HFFc6 (cell line): Measurements from ENCODE around the gene LDLRAD4. TPM values are rescaled to one million over a fixed set of nuclear protein-coding genes. Genes with fewer than 3 reads are reported as not detected.

Experiments
- DNase-seq: peaks from one replicate; pipeline ENCODE4 v3.0.0-alpha.2; 2018
- H3K27ac Mint-ChIP-seq: 2 replicates; pipeline ENCODE4 v1.8.0; 2020; ENCODE audit warnings: mild to moderate bottlenecking, mixed read lengths
- H3K27me3 Mint-ChIP-seq: 2 replicates; pipeline ENCODE4 v1.8.0; 2021; ENCODE audit warnings: mild to moderate bottlenecking, moderate library complexity, mixed read lengths; ENCODE audit not compliant: insufficient read depth
- H3K36me3 Mint-ChIP-seq: 2 replicates; pipeline ENCODE4 v1.8.0; 2021; ENCODE audit warnings: low read depth, mixed read lengths
- H3K4me1 Mint-ChIP-seq: 2 replicates; pipeline ENCODE4 v1.8.0; 2020; ENCODE audit warnings: low read depth, mixed read lengths
- H3K4me3 Mint-ChIP-seq: 2 replicates; pipeline ENCODE4 v1.8.0; 2020; ENCODE audit warnings: mild to moderate bottlenecking, moderate library complexity, mixed read lengths
- H3K9me3 Mint-ChIP-seq: 2 replicates; pipeline ENCODE4 v1.8.0; 2020; ENCODE audit warnings: mild to moderate bottlenecking, mixed read lengths
- CTCF ChIP-seq: fragments of 200-600 bp; sonication (generic); IDR thresholded peaks from 2 replicates; pipeline ENCODE4 v1.5.0; 2021; ENCODE audit warnings: antibody characterized with exemption, mild to moderate bottlenecking
- total RNA-seq, 6 experiments: library from RNA; stranded (reverse); fragmentation: NEBNext Ultra II Directional; extraction: Animal tissue kit (Norgen Biotek cat#: 25700); gene quantifications; 2 replicates in 1 of 6; 3 replicates in 5 of 6; pipeline ENCODE4 v1.2.3, GENCODE V29; 2021

Gene LDLRAD4
- total RNA-seq, 6 experiments from 2014 or later: not detected

GRCh38 chr18:13233787-13234783 is 15.5 kb downstream of the LDLRAD4 start:
- no peak for DNase-seq
- Mint-ChIP-seq H3K9me3 (no peaks in the 10 kb centered on the region; the same call in 1 of the 2 replicates), H3K27ac (no peak overlapping the region), H3K4me1 (no peaks in the 10 kb centered on the region), H3K4me3 (no peak overlapping the region), H3K36me3 (no peaks in the 10 kb centered on the region), H3K27me3 (peaks cover 16% of the 10 kb centered on the region)
- TF ChIP-seq CTCF: no peak

- no peaks in the 10 kb centered on the region; the same call in 1 of the 2 replicates for H3K9me3 Mint-ChIP-seq
- DNase-seq: no peak
- no peak overlapping the region for H3K4me3 Mint-ChIP-seq
- no peaks in the 10 kb centered on the region for H3K36me3 Mint-ChIP-seq
- no peaks in the 10 kb centered on the region for H3K4me1 Mint-ChIP-seq
- TF ChIP-seq CTCF: no peak
- peaks cover 15% of the 10 kb centered on the region for H3K27me3 Mint-ChIP-seq
- no peak overlapping the region for H3K27ac Mint-ChIP-seq
These were observed 16.9 kb downstream of the LDLRAD4 start for GRCh38 chr18:13235421-13235831.

GRCh38 chr18:13235981-13236380 is 17.4 kb downstream of the LDLRAD4 start:
- no peak for DNase-seq
- no peak for TF ChIP-seq CTCF
- Mint-ChIP-seq H3K4me3 (no peak overlapping the region), H3K9me3 (no peaks in the 10 kb centered on the region; the same call in 1 of the 2 replicates), H3K27me3 (peaks cover 14% of the 10 kb centered on the region), H3K4me1 (no peaks in the 10 kb centered on the region), H3K27ac (no peak overlapping the region), H3K36me3 (no peaks in the 10 kb centered on the region)

GRCh38 chr18:13236411-13236810 is 17.9 kb downstream of the LDLRAD4 start:
- H3K4me3 Mint-ChIP-seq: no peak overlapping the region
- no peaks in the 10 kb centered on the region for H3K36me3 Mint-ChIP-seq
- no peak for DNase-seq
- peaks cover 10% of the 10 kb centered on the region for H3K27me3 Mint-ChIP-seq
- H3K27ac Mint-ChIP-seq: no peak overlapping the region
- no peaks in the 10 kb centered on the region; the same call in 1 of the 2 replicates for H3K9me3 Mint-ChIP-seq
- no peak for TF ChIP-seq CTCF
- H3K4me1 Mint-ChIP-seq: no peaks in the 10 kb centered on the region

- Mint-ChIP-seq H3K9me3 (peaks cover 4% of the 10 kb centered on the region; the same call in 1 of the 2 replicates), H3K4me1 (no peaks in the 10 kb centered on the region), H3K27me3 (peaks cover 9% of the 10 kb centered on the region), H3K36me3 (no peaks in the 10 kb centered on the region), H3K27ac (no peak overlapping the region), H3K4me3 (no peak overlapping the region)
- DNase-seq: no peak
- no peak for TF ChIP-seq CTCF
These were observed 18.5 kb downstream of the LDLRAD4 start for GRCh38 chr18:13237073-13237472.
